K562 (cell line): ENCODE measurements around the gene KIF6. TPM values are rescaled to one million over a fixed set of nuclear protein-coding genes. Genes with fewer than 3 reads are reported as not detected.
"Not testable (repeated sequence)": the region's sequence is repeated elsewhere in the genome, so short reads cannot be mapped to it uniquely, and the experiment has no call there.

Experiments used
- ATAC-seq: fragments of 200-7000 bp; cut with Tn5 transposase; 3 replicates; pipeline ENCODE4 v1.9.1; 2020; ENCODE audit warnings: moderate library complexity
- BruUV-seq: library from RNA; stranded (reverse); fragments of 400-500 nt; replicated peaks from 2 replicates; lab custom pipeline; 2021; lab: Mats Ljungman, UMichigan
- CTCF ChIA-PET: fragments of 300-600 bp; formaldehyde crosslinking; extraction: SDS; loops from one replicate; lab custom pipeline; 2021; ENCODE audit warnings: low intra/inter-chr PET ratio; lab: Yijun Ruan, JAX
- POLR2A ChIA-PET: fragments of 300-600, 350-650 bp; sonication (Branson Sonifier 250); formaldehyde crosslinking; extraction: SDS; loops from one replicate; lab custom pipeline; 2021; ENCODE audit warnings: antibody characterized with exemption, inconsistent platforms; lab: Yijun Ruan, JAX
- DNase-seq, 4 experiments: peaks; one replicate each; pipeline versions ENCODE4 v3.0.0 to v3.0.0-alpha.2; 2011 to 2018; ENCODE audit warnings: low spot score in 3 of 4, mixed read lengths in 3 of 4; ENCODE audit errors: extremely low read depth in 1 of 4
- FAIRE-seq: peaks from 2 replicates; lab custom pipeline; 2011; peaks lifted over from hg19 to GRCh38; lab: Jason Lieb, UNC
- H2AFZ ChIP-seq: 2 replicates; pipeline ENCODE4 v1.6.0; 2011; ENCODE audit warnings: low read depth, low read length, control low read depth, inconsistent platforms
- H3K27ac ChIP-seq: fragments of 200-600 bp; 3 replicates; pipeline ENCODE4 v1.8.0; 2011; ENCODE audit warnings: low read depth, mild to moderate bottlenecking, control low read depth, inconsistent platforms, low read length, moderate library complexity, mixed read lengths; ENCODE audit errors: extremely low read depth
- H3K27me3 ChIP-seq, 2 experiments: fragments of 300-600 bp in 1 of 2; 2 replicates in 1 of 2; 3 replicates in 1 of 2; pipeline versions ENCODE4 v1.6.0 to v1.8.0; 2011; ENCODE audit warnings: inconsistent platforms in 2 of 2, low read length in 2 of 2, mild to moderate bottlenecking in 1 of 2, mixed read lengths in 1 of 2, moderate library complexity in 1 of 2; ENCODE audit not compliant: control insufficient read depth in 2 of 2, insufficient read depth in 2 of 2
- H3K36me3 ChIP-seq: fragments of 300-600 bp; 3 replicates; pipeline ENCODE4 v1.8.0; 2011; ENCODE audit warnings: mild to moderate bottlenecking, low read length, inconsistent platforms; ENCODE audit not compliant: control insufficient read depth, insufficient read depth
- H3K4me1 ChIP-seq, 2 experiments: fragments of 200-600 bp in 1 of 2; replicated peaks in 1 of 2; 2 replicates in 1 of 2; 3 replicates in 1 of 2; pipeline versions ENCODE4 v1.5.1 to v1.8.0; 2011; ENCODE audit warnings: inconsistent platforms in 2 of 2, low read length in 2 of 2, mild to moderate bottlenecking in 1 of 2, mixed read lengths in 1 of 2, moderate library complexity in 1 of 2; ENCODE audit not compliant: control insufficient read depth in 2 of 2, insufficient read depth in 2 of 2
- H3K4me2 ChIP-seq: 2 replicates; pipeline ENCODE4 v1.6.1; 2011; ENCODE audit warnings: low read length, control low read depth, inconsistent platforms, mixed read lengths; ENCODE audit not compliant: insufficient read depth
- H3K4me3 ChIP-seq: fragments of 200-600 bp; sonication (generic), shearing (Covaris generic); 2 replicates; pipeline ENCODE4 v1.5.1; 2016; ENCODE audit warnings: control low read depth, inconsistent platforms
- H3K79me2 ChIP-seq: fragments of 200-600 bp; 3 replicates; pipeline ENCODE4 v1.8.0; 2011; ENCODE audit warnings: low read length, inconsistent platforms; ENCODE audit not compliant: control insufficient read depth, insufficient read depth
- H3K9ac ChIP-seq, 2 experiments: 2 replicates each; pipeline versions ENCODE4 v1.6.0 to v1.6.1; 2011; ENCODE audit warnings: low read depth in 2 of 2, low read length in 2 of 2, control low read depth in 1 of 2, inconsistent platforms in 1 of 2, mild to moderate bottlenecking in 1 of 2, mixed read lengths in 1 of 2; ENCODE audit not compliant: insufficient read depth in 1 of 2
- H3K9me1 ChIP-seq: one replicate; pipeline ENCODE4 v1.6.0; 2011; ENCODE audit warnings: inconsistent platforms, mild to moderate bottlenecking, low read length, moderate library complexity; ENCODE audit not compliant: control insufficient read depth, insufficient read depth
- H3K9me3 ChIP-seq: replicated peaks from 2 replicates; pipeline ENCODE4 v1.5.1; 2011; ENCODE audit warnings: low read depth, low read length, inconsistent platforms; ENCODE audit not compliant: control insufficient read depth, insufficient read depth
- H4K20me1 ChIP-seq: replicated peaks from 2 replicates; pipeline ENCODE4 v1.6.1; 2011; ENCODE audit warnings: low read length, inconsistent platforms, mixed read lengths; ENCODE audit not compliant: control insufficient read depth, insufficient read depth
- DIDO1 ChIP-seq: fragments of 450-650 bp; IDR thresholded peaks from 2 replicates; pipeline ENCODE4 v1.6.1; 2016; ENCODE audit warnings: low read depth, missing biosample characterization, missing genetic modification characterization
- PRMT5 ChIP-seq: sonication (generic); formaldehyde crosslinking; IDR thresholded peaks from 2 replicates; pipeline ENCODE4 v1.5.0; 2020; ENCODE audit warnings: missing genetic modification reagents
- STAT5A ChIP-seq: IDR thresholded peaks from 2 replicates; pipeline ENCODE4 v1.6.1; 2012; ENCODE audit warnings: low read length, inconsistent platforms, borderline replicate concordance
- SUPT5H ChIP-seq: fragments of 450-650 bp; IDR thresholded peaks from 2 replicates; pipeline ENCODE4 v1.6.1; 2016
- ZFP36 ChIP-seq: fragments of 150-350 bp; IDR thresholded peaks from 2 replicates; pipeline ENCODE4 v1.6.1; 2018; ENCODE audit warnings: low read length, low read depth; ENCODE audit not compliant: partially characterized antibody
- ZZZ3 ChIP-seq: fragments of 450-650 bp; IDR thresholded peaks from 2 replicates; pipeline ENCODE4 v1.6.1; 2016; ENCODE audit warnings: antibody characterized with exemption, mild to moderate bottlenecking, moderate library complexity
- WGBS: fragments of 100-300 bp; shearing (Covaris generic); methylation state at CpG from one replicate; pipeline ENCODE4 v1.1.6; 2016; ENCODE audit warnings: low coverage, mixed read lengths; ENCODE audit not compliant: insufficient coverage; ENCODE audit errors: missing lambda C conversion rate; 5-methylcytosine and 5-hydroxymethylcytosine counted together
- in situ Hi-C: fragments of 300-500 bp; cut with MboI; formaldehyde crosslinking; loops from 4 replicates; pipeline ENCODE4 v1.15.0; 2018; ENCODE audit warnings: inconsistent platforms, mixed read lengths
- intact Hi-C: fragments of 100-400 bp; cut with micrococcal nuclease; formaldehyde crosslinking; loops from 2 replicates; pipeline ENCODE4 v1.14.2; 2022
- polyA plus RNA-seq, 8 experiments: library from polyadenylated mRNA; depleted of rRNA in 4 of 8; stranded (reverse) in 5 of 8; unstranded in 3 of 8; fragments of >200 nt; fragmentation: Nextera tagmentation in 2 of 8; fragmentation: Illumina TruSeq in 1 of 8; extraction: Ambion mirVana in 2 of 8; extraction: Trizol in 1 of 8; gene quantifications; 2 replicates each; pipeline versions ENCODE4 v1.2.1 to v1.2.3, GENCODE V29; 2011 to 2014; ENCODE audit warnings: inconsistent platforms in 1 of 8, missing spikeins in 1 of 8
- total RNA-seq, 7 experiments: library from RNA; depleted of rRNA in 6 of 7; stranded (reverse); fragments of >200 nt in 6 of 7; fragmentation: Illumina TruSeq in 2 of 7; extraction: Trizol in 2 of 7; gene quantifications; 2 replicates each; pipeline versions ENCODE4 v1.2.1 to v1.2.3, GENCODE V29; 2011 to 2021; ENCODE audit warnings: low replicate concordance in 1 of 7

The KIF6 gene
- total and polyA plus RNA-seq, 9 of the 15 experiments (the other 6 are each of a cell fraction or from before 2014, with no cell fraction given): not detected

DNA sequence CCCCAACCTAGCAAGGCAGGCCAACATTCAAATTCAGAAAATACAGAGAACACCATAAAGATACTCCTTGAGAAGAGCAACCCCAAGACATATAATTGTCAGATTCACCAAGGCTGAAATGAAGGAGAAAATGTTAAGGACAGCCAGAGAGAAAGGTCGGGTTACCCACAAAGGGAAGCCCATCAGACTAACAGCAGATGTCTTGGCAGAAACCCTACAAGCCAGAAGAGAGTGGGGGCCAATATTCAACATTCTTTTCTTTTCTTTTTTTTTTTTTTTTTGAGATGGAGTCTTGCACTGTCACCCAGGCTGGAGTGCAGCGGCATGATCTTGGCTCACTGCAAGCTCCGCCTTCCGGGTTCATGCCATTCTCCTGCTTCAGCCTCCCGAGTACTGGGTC is 215.4 kb downstream of the KIF6 start:
- H3K27ac ChIP-seq, H3K9me3 ChIP-seq, BruUV-seq, CTCF ChIA-PET, intact Hi-C loops, H3K79me2 ChIP-seq, H3K27me3 ChIP-seq, H4K20me1 ChIP-seq, H3K4me1 ChIP-seq, FAIRE-seq, H3K4me2 ChIP-seq, H3K4me3 ChIP-seq, in situ Hi-C loops, POLR2A ChIA-PET, H3K36me3 ChIP-seq, H2AFZ ChIP-seq, H3K9me1 ChIP-seq, ATAC-seq, H3K9ac ChIP-seq, DNase-seq: not testable (repeated sequence)
- 0% methylated on average over 3 of the region's 5 CpGs for WGBS

DNA sequence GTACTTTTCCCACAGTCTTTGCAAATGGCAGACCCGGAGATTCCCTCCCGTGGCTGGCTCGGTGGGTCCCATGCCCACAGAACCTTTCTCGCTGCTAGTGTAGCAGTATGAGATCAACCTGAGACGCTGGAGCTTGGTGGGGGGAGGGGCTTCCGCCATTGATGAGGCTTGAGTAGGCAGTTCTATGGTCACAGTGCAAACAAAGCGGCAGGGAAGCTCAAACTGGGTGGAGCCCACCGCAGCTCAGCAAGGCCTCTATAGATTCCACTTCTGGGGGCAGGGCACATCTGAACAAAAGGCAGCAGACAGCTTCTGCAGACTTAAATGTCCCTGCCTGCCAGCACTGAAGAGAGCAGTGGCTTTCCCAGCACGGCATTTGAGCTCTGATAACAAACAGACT is 216.7 kb downstream of the KIF6 start:
- no peaks in the 10 kb centered on the region for H3K79me2 ChIP-seq
- 3% methylated on average over 9 of the region's 9 CpGs for WGBS
- intact Hi-C loops: no loop called here
- no peaks in the 10 kb centered on the region for H3K9me3 ChIP-seq
- H3K36me3 ChIP-seq: no peaks in the 10 kb centered on the region
- H3K9ac ChIP-seq: no peak overlapping the region
- POLR2A ChIA-PET: no interaction called here
- in situ Hi-C loops: no loop called here
- no peak overlapping the region for H3K4me3 ChIP-seq
- no peaks in the 10 kb centered on the region for H3K27me3 ChIP-seq
- H3K27ac ChIP-seq: no peak overlapping the region
- H4K20me1 ChIP-seq: no peaks in the 10 kb centered on the region
- no peaks in the 10 kb centered on the region for H3K4me1 ChIP-seq
- no TSS peak for BruUV-seq
- H3K4me2 ChIP-seq: no peak overlapping the region
- ATAC-seq (no peak), DNase-seq (no peak), FAIRE-seq (no peak)
- TF ChIP-seq STAT5A (no peak), SUPT5H (no peak), DIDO1 (tag) (no peak), ZZZ3 (no peak), ZFP36 (no peak), PRMT5 (CRISPR knock-in tag) (no peak)
- no peak overlapping the region for H2AFZ ChIP-seq
- H3K9me1 ChIP-seq: no peaks in the 10 kb centered on the region
- CTCF ChIA-PET: no interaction called here
